T-cell (primary cell): ENCODE measurements around the gene WIPF3. TPM values are rescaled to one million over a fixed set of nuclear protein-coding genes. Genes with fewer than 3 reads are reported as not detected.

ENCODE experiments used
- ATAC-seq, 4 experiments: fragments of 200-7000 bp in 3 of 4; fragments of 150-1000 bp in 1 of 4; cut with Tn5 transposase; replicated peaks in 1 of 4; 1 replicate in 3 of 4; 2 replicates in 1 of 4; pipeline ENCODE4 v1.10.0; 2021; ENCODE audit warnings: moderate library complexity in 3 of 4, mild to moderate bottlenecking in 2 of 4, moderate number of reproducible peaks in 1 of 4
- CTCF ChIA-PET, 2 donors: fragments of 300-600 bp; sonication (Branson Sonifier 250); formaldehyde crosslinking; loops; one replicate each; lab custom pipeline; 2022; ENCODE audit warnings: antibody characterized with exemption in 2 of 2; lab: Charles Lee
- POLR2A ChIA-PET, 2 donors: fragments of 300-600 bp; sonication (Branson Sonifier 250); formaldehyde crosslinking; loops; one replicate each; lab custom pipeline; 2022; ENCODE audit warnings: antibody characterized with exemption in 2 of 2; lab: Charles Lee
- DNase-seq, 35 experiments: peaks; one replicate each; pipeline versions ENCODE4 v3.0.0 to v3.0.0-alpha.2; 2013 to 2023
- H3K27ac ChIP-seq: one replicate; pipeline ENCODE4 v1.5.1; 2013; ENCODE audit warnings: low read length
- H3K27me3 ChIP-seq, 2 experiments: replicated peaks in 1 of 2; 1 replicate in 1 of 2; 2 replicates in 1 of 2; pipeline versions ENCODE4 v1.6.1 to v1.7.0; 2013; ENCODE audit warnings: low read length in 1 of 2, mixed read lengths in 1 of 2; ENCODE audit not compliant: control insufficient read depth in 2 of 2, insufficient read depth in 2 of 2; ENCODE audit errors: extremely low read depth in 1 of 2
- H3K36me3 ChIP-seq, 2 donors: 1 replicate in 1 of 2; 2 replicates in 1 of 2; pipeline versions ENCODE4 v1.6.1 to v1.7.0; 2013; ENCODE audit warnings: low read length in 1 of 2; ENCODE audit not compliant: control insufficient read depth in 2 of 2, insufficient read depth in 1 of 2; ENCODE audit errors: extremely low read depth in 1 of 2
- H3K4me1 ChIP-seq, 2 experiments: 1 replicate in 1 of 2; 2 replicates in 1 of 2; pipeline versions ENCODE4 v1.6.1 to v1.7.0; 2013; ENCODE audit warnings: low read length in 2 of 2, mixed read lengths in 1 of 2; ENCODE audit not compliant: insufficient read depth in 2 of 2, control insufficient read depth in 1 of 2; ENCODE audit errors: extremely low read depth in 1 of 2
- H3K4me3 ChIP-seq, 2 donors: 1 replicate in 1 of 2; 2 replicates in 1 of 2; pipeline versions ENCODE4 v1.5.1 to v1.7.0; 2013; ENCODE audit warnings: mild to moderate bottlenecking in 2 of 2, low read length in 1 of 2, moderate library complexity in 1 of 2; ENCODE audit not compliant: control insufficient read depth in 1 of 2; ENCODE audit errors: extremely low read depth in 1 of 2
- H3K9me3 ChIP-seq: 2 replicates; pipeline ENCODE4 v1.7.0; 2013
- H3K27ac Mint-ChIP-seq, 2 donors: one replicate each; pipeline ENCODE4 v1.8.0; 2020 to 2021; ENCODE audit warnings: mild to moderate bottlenecking in 2 of 2, mixed read lengths in 2 of 2
- H3K27me3 Mint-ChIP-seq, 2 donors: one replicate each; pipeline ENCODE4 v1.8.0; 2021 to 2022; ENCODE audit warnings: mixed read lengths in 2 of 2
- H3K36me3 Mint-ChIP-seq: one replicate; pipeline ENCODE4 v1.8.0; 2021; ENCODE audit warnings: mixed read lengths
- H3K4me1 Mint-ChIP-seq, 3 donors: one replicate each; pipeline ENCODE4 v1.8.0; 2020 to 2022; ENCODE audit warnings: mixed read lengths in 3 of 3, mild to moderate bottlenecking in 1 of 3
- H3K4me3 Mint-ChIP-seq, 3 donors: one replicate each; pipeline ENCODE4 v1.8.0; 2020 to 2022; ENCODE audit warnings: mild to moderate bottlenecking in 3 of 3, mixed read lengths in 3 of 3, moderate library complexity in 3 of 3
- H3K9me3 Mint-ChIP-seq, 3 donors: one replicate each; pipeline ENCODE4 v1.8.0; 2020 to 2022; ENCODE audit warnings: mixed read lengths in 3 of 3
- WGBS: methylation state at CpG from one replicate; pipeline ENCODE4 v1.1.5; 2013; ENCODE audit warnings: missing lambda C conversion rate; ENCODE audit not compliant: insufficient coverage; 5-methylcytosine and 5-hydroxymethylcytosine counted together
- total RNA-seq, 35 experiments: library from RNA in 6 of 35; stranded (reverse) in 6 of 35; fragments of 120-200 nt in 1 of 35; gene quantifications; one replicate each; pipeline versions ENCODE4 v1.2.1 to v1.2.4 and lab custom pipeline; 2013 to 2026

The WIPF3 gene
- total RNA-seq, 5 donors from 2014 or later (not counting 1 experiment from before 2014, with no cell fraction given), result 0.06 to 0.16 (median 0.07) TPM; not detected in 2

GRCh38 chr7:29965030-29965429, 158.7 kb downstream of the WIPF3 start:
- Histone ChIP-seq H3K27me3 (peaks cover 0 to 11% of the 10 kb centered on the region in 2 experiments), H3K36me3 (no peaks in the 10 kb centered on the region), H3K4me1 (peaks cover 2 to 9% of the 10 kb centered on the region in 2 experiments), H3K4me3 (no peak overlapping the region), H3K9me3 (no peaks in the 10 kb centered on the region), H3K27ac (no peak overlapping the region)
- H3K4me1 Mint-ChIP-seq, result peaks cover 9 to 12% (median 9%) of the 10 kb centered on the region in 3 donors
- H3K4me3 Mint-ChIP-seq, result no peak overlapping the region
- H3K27ac Mint-ChIP-seq, result no peak overlapping the region
- 84% methylated on average over 3 of the region's 3 CpGs for WGBS
- H3K27me3 Mint-ChIP-seq, result peaks cover 8 to 17% of the 10 kb centered on the region in 2 donors
- no peak for DNase-seq
- CTCF ChIA-PET, result no interaction called here
- POLR2A ChIA-PET, result no interaction called here
- ATAC-seq, result no peak
- no peaks in the 10 kb centered on the region for H3K36me3 Mint-ChIP-seq
- H3K9me3 Mint-ChIP-seq, result no peaks in the 10 kb centered on the region

Other genes with a start within 250 kb of the WIPF3 start
- under 1 TPM in 2 of 5 donors, not detected in 3; 0.30 to 0.38 TPM for gene PRR15, start 242.7 kb upstream of the WIPF3 start, total RNA-seq
- gene SCRN1, start 183.3 kb downstream of the WIPF3 start, total RNA-seq, result 10 to 100 TPM in 1 of 5 donors, 1 to 10 TPM in 4; 3.4 to 12.5 (median 5.7) TPM
- gene FKBP14, start 220.2 kb downstream of the WIPF3 start, total RNA-seq, result 1 to 10 TPM; 4.2 to 5.0 (median 4.5) TPM
- 10 to 100 TPM in 2 of 5 donors, 1 to 10 TPM in 3; 8.6 to 11.2 (median 9.9) TPM for gene PLEKHA8, start 221.9 kb downstream of the WIPF3 start, total RNA-seq